ENCODE data around the gene SLC22A4.

Gene SLC22A4

GRCh38 chr5:132392978-132393825, 99.0 kb downstream of the SLC22A4 start:
- WGBS, 2 experiments (ENCODE audit: insufficient coverage in 2 of 2): 94 to 100% methylated on average over 4 to 5 of the region's 6 CpGs
- Histone ChIP-seq H3K4me3 (ENCODE audit: extremely low read depth, insufficient read depth, low read length, poor library complexity, severe bottlenecking) (no peak overlapping the region), H3K4me1 (ENCODE audit: control insufficient read depth, insufficient read depth, low read length, poor library complexity, severe bottlenecking) (peaks cover 33% of the 10 kb centered on the region), H3K9me3 (ENCODE audit: control insufficient read depth, low read length) (no peaks in the 10 kb centered on the region), H3K36me3 (ENCODE audit: control insufficient read depth, insufficient read depth, low read length) (no peaks in the 10 kb centered on the region), H3K27ac (ENCODE audit: low read depth, low read length, severe bottlenecking) (no peak overlapping the region)
